Spinal cord (tissue), 10 donors: ENCODE measurements around the gene RADIL. TPM values are rescaled to one million over a fixed set of nuclear protein-coding genes. Genes with fewer than 3 reads are reported as not detected.

Experiments
- DNase-seq, 6 donors: peaks; one replicate each; pipeline versions ENCODE4 v3.0.0 to v3.0.0-alpha.2; 2013 to 2015; ENCODE audit warnings: low spot score in 6 of 6, low read depth in 4 of 6
- H3K27ac ChIP-seq: one replicate; pipeline ENCODE4 v1.5.1; 2013; ENCODE audit warnings: low read depth, low read length, control low read depth
- H3K27me3 ChIP-seq: one replicate; pipeline ENCODE4 v1.6.1; 2013; ENCODE audit warnings: low read length; ENCODE audit not compliant: control insufficient read depth, insufficient read depth
- H3K36me3 ChIP-seq: one replicate; pipeline ENCODE4 v1.6.1; 2013; ENCODE audit warnings: low read length; ENCODE audit not compliant: control insufficient read depth, insufficient read depth
- H3K4me1 ChIP-seq: one replicate; pipeline ENCODE4 v1.6.1; 2013; ENCODE audit warnings: low read length; ENCODE audit not compliant: control insufficient read depth, insufficient read depth
- H3K4me3 ChIP-seq: one replicate; pipeline ENCODE4 v1.5.1; 2013; ENCODE audit warnings: low read depth, low read length, control low read depth
- H3K9me3 ChIP-seq: one replicate; pipeline ENCODE4 v1.6.1; 2013; ENCODE audit warnings: low read length; ENCODE audit not compliant: control insufficient read depth, insufficient read depth
- WGBS: methylation state at CpG from one replicate; pipeline ENCODE4 v1.1.5; 2013; ENCODE audit warnings: missing lambda C conversion rate; ENCODE audit not compliant: insufficient coverage; 5-methylcytosine and 5-hydroxymethylcytosine counted together
- polyA plus RNA-seq, 2 donors: library from polyadenylated mRNA; unstranded; fragments of 120-200 nt; gene quantifications; one replicate each; pipeline ENCODE4 v1.2.1, GENCODE V29; 2013; ENCODE audit not compliant: insufficient read length in 2 of 2
- total RNA-seq, 2 donors: library from RNA; depleted of rRNA in 1 of 2; stranded (reverse); fragments of 120-200 nt in 1 of 2; fragments of >200 nt in 1 of 2; gene quantifications; one replicate each; pipeline versions ENCODE4 v1.2.3 to v1.2.4, GENCODE V29; 2013 to 2014
- donor health status: healthy.

RADIL gene
- total and polyA plus RNA-seq, 4 donors, result 4.8 to 23.7 (median 13.2) TPM

DNA sequence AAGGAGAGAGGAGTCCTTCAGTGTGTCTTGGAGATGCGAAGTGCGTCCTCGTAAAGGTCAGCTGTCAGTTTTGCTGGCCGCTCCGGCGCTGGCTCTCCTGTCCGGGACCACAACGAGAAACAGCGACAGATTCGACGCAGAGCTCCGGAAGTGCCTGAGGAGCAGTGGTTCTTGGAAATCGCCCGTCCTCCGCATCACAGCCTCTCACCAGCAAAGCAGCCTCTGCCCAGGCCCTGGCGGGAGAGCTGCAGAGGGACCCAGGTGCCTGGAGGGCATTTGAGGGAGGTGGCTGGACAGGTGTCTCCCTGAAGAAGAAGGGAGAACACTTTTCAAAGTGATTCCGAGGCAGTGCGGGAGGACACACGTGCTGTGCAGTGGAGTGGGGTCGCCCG is 119.7 kb downstream of the RADIL start:
- H3K4me3 ChIP-seq, result no peak overlapping the region
- no peaks in the 10 kb centered on the region for H3K27me3 ChIP-seq
- H3K4me1 ChIP-seq, result no peaks in the 10 kb centered on the region
- no peak for DNase-seq
- no peaks in the 10 kb centered on the region for H3K9me3 ChIP-seq
- WGBS, result 95% methylated on average over 16 of the region's 21 CpGs
- peaks cover 95% of the 10 kb centered on the region for H3K36me3 ChIP-seq
- H3K27ac ChIP-seq, result no peak overlapping the region

DNA sequence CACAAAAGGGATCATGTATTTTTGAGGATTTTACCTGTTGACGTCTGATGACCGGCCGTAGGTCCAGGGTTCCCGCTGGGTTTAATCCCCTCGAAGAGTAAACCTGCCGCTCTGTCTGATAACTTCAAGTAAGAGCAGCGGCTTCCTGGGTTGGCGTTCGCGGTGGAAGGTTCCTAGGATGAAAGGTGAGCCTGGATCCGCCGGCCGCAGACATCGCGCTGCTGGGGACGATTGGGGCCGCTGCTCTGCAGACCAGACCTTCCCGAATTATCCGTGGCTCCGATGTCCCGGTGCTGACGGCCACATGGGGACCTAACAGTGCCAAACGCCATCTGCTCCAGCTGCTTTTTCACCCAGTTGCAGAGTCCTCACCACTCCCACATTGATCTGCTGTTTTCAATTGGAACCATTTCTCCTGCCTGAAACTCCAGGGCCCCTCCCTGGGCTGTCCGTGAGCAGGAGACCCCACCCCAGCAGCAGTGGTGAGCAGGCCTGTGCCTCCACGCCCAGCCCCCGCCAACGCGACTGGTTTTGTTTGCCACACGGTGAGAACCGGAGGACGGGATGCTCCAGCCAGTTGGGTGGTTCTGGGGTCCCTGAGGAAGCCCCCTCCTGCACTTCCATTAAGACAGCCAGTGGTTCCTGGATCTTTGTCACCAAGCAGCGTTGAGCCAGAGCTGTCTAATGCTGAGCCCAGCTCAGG is 120.3 kb downstream of the RADIL start:
- H3K27ac ChIP-seq, result no peak overlapping the region
- no peak for DNase-seq
- no peaks in the 10 kb centered on the region for H3K9me3 ChIP-seq
- no peaks in the 10 kb centered on the region for H3K4me1 ChIP-seq
- WGBS, result 96% methylated on average over 29 of the region's 32 CpGs
- H3K36me3 ChIP-seq, result peaks cover 94% of the 10 kb centered on the region
- H3K4me3 ChIP-seq, result no peak overlapping the region
- H3K27me3 ChIP-seq, result no peaks in the 10 kb centered on the region

DNA sequence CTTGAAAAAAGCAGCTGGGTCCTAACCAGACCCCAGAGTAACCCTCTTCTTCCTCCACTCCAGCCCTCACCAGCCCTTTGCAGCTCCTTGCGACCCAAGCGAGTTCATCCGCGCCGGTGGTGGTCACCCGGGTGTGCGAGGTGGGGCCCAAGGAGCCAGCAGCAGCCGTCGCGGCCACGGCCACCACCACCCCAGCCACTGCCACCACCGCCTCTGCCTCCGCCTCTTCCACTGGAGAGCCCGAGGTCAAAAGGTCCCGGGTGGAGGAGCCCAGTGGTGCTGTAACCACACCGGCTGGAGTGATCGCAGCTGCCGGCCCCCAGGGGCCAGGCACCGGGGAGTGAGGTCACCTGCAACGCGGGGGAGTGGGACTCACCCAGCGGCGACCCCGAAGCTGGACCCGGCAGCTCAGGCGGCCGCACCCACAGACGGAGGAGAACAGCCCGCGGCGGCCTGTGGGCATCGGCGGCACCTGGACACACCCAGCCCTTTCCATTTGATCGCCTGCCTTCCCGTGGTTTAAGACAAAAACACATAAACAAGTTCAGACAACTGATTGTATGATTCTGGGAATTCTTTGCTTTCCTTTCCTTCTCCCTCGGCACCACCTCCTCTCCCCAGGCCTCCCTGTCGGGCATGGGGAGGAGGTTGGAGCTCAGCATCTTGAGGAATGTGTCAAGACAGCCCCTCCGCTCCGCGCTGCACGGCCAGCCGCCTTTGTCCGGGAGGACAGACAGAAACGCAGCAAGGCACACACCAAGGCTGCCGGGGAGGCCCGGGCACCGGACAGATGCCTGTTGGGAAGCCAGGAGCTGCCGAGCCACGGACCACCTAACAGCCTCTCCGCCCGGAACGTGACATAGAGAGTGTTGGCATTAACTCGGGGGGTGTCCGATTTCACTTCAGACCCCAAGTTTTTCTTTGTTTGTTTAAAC is 121.1 kb downstream of the RADIL start:
- DNase-seq, result no peak
- WGBS, result 95% methylated on average over 38 of the region's 54 CpGs
- H3K27me3 ChIP-seq, result no peaks in the 10 kb centered on the region
- no peak overlapping the region for H3K27ac ChIP-seq
- no peaks in the 10 kb centered on the region for H3K9me3 ChIP-seq
- H3K4me3 ChIP-seq, result no peak overlapping the region
- H3K4me1 ChIP-seq, result no peaks in the 10 kb centered on the region
- peaks cover 95% of the 10 kb centered on the region for H3K36me3 ChIP-seq

DNA sequence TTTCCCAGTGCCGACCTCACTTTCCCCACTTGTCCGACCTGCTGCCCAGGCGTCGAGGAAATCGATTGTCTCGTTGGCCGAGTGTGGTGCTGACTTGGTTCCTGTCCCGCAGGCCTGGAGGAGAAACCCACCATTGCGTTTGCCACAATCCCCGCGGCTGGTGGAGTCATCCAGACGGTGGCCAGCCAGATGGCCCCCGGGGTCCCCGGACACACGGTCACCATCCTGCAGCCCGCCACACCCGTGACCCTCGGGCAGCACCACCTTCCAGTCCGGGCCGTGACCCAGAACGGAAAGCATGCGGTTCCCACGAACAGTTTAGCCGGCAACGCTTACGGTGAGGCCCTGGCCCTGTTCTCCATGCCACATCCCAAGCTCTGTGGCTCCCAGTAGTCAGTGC is 122.6 kb downstream of the RADIL start:
- no peaks in the 10 kb centered on the region for H3K4me1 ChIP-seq
- H3K27me3 ChIP-seq, result no peaks in the 10 kb centered on the region
- no peak overlapping the region for H3K27ac ChIP-seq
- H3K36me3 ChIP-seq, result peaks cover 96% of the 10 kb centered on the region
- WGBS, result 97% methylated on average over 26 of the region's 26 CpGs
- no peak overlapping the region for H3K4me3 ChIP-seq
- H3K9me3 ChIP-seq, result no peaks in the 10 kb centered on the region
- DNase-seq, result no peak

DNA sequence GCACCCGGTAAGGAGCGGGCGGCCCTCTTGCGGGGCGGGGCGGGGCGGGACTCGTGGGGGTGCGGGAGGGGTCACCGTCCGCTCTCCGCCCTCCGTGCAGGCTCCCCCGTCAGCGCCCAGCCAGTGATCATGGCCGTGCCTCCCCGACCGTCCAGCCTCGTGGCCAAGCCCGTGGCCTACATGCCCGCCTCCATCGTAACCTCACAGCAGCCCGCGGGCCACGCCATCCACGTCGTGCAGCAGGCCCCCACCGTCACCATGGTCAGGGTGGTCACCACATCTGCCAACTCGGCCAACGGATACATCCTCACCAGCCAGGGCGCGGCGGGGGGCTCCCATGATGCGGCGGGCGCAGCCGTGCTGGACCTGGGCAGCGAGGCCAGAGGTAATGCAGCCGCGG is 124.3 kb downstream of the RADIL start:
- peaks cover 2% of the 10 kb centered on the region for H3K4me1 ChIP-seq
- no peak for DNase-seq
- H3K27me3 ChIP-seq, result no peaks in the 10 kb centered on the region
- H3K4me3 ChIP-seq, result no peak overlapping the region
- 97% methylated on average over 36 of the region's 40 CpGs for WGBS
- no peak overlapping the region for H3K27ac ChIP-seq
- peaks cover 95% of the 10 kb centered on the region for H3K36me3 ChIP-seq
- H3K9me3 ChIP-seq, result no peaks in the 10 kb centered on the region

DNA sequence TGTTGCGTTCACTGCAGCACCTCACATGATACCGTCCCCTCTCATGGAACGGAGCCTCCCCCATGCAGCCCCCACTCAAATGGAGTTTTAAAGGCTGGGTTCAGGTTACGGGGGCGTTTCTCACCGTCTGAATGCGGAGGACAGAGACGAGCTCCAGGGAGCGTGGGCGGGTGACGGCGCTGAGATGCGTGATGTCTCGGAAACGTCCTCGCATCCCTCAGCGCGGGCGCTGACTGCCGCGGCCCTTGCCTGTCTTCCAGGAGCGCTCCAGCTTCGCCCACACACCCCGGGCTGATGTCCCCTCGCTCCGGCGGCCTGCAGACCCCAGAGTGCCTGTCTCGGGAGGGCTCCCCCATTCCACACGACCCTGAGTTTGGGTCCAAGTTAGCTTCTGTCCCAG is 124.7 kb downstream of the RADIL start:
- Histone ChIP-seq H3K4me1 (peaks cover 4% of the 10 kb centered on the region), H3K4me3 (no peak overlapping the region), H3K36me3 (peaks cover 95% of the 10 kb centered on the region), H3K27me3 (no peaks in the 10 kb centered on the region), H3K27ac (no peak overlapping the region), H3K9me3 (no peaks in the 10 kb centered on the region)
- DNase-seq, result no peak
- 95% methylated on average over 29 of the region's 29 CpGs for WGBS

DNA sequence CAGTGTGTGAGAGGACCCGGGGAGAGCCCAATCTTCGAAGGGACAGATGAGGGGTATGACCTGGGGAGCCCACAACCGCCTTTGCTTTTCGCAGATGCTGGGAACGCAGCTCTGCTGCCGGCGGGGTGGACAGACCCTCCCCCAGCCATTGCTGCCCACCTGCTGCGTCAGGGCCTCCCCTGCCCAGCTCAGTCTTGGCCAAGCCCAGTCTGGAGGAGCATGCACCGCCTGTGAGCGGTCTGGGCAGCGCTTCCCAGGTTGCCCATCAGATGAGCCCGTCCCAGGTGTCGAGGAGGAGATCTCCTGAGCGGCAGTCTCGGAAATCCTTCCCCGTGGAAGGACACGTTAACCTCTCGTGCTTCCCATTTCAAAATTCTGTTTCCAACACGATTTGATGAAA is 125.4 kb downstream of the RADIL start:
- no peak for DNase-seq
- H3K4me3 ChIP-seq, result no peak overlapping the region
- no peak overlapping the region for H3K27ac ChIP-seq
- H3K27me3 ChIP-seq, result no peaks in the 10 kb centered on the region
- peaks cover 7% of the 10 kb centered on the region for H3K4me1 ChIP-seq
- 96% methylated on average over 13 of the region's 19 CpGs for WGBS
- H3K9me3 ChIP-seq, result no peaks in the 10 kb centered on the region
- peaks cover 94% of the 10 kb centered on the region for H3K36me3 ChIP-seq

DNA sequence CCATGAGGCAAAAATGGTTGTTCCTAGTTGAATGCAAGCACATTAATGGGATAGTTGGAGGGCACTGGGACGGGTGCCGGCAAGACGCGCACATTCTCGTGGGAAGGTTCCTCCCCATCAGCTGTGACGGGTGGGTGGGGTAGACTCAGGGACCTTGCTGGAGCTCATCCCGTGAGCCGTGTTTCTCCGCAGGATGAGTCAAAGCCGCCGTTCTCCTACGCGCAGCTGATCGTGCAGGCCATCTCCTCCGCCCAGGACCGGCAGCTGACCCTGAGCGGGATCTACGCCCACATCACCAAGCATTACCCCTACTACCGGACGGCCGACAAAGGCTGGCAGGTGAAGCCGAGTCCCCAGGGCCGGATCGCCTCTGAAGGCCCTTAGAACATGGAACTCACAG is 128.5 kb downstream of the RADIL start:
- no peak for DNase-seq
- Histone ChIP-seq H3K4me1 (peaks cover 11% of the 10 kb centered on the region), H3K36me3 (peaks cover 83% of the 10 kb centered on the region)

DNA sequence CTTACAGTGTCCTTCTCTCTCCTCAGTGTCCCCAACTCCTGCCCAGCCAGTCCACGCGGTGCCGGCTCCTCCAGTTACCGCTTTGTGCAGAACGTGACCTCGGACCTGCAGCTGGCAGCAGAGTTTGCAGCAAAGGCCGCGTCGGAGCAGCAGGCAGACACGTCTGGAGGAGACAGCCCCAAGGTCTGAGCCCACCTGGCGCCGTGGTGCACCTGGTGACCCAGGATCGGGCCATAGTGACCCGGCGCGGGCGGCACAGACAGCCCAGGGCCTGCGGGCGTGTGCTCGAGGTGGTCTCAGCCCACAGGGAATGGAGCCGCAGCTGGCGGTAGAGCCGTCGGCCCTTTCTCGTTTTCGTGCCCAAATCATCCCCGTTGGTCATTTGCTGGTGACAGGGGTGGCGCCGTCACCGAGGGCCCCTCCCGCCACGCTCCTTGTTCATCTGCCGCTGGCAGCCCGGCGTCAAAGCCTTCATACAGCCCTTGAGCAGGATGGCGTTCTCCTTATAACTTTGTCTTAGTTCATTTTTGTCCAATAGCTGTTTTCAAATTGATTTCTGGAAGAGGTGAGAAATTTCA is 129.0 kb downstream of the RADIL start:
- H3K4me1 ChIP-seq, result peaks cover 11% of the 10 kb centered on the region
- no peaks in the 10 kb centered on the region for H3K9me3 ChIP-seq
- no peak overlapping the region for H3K4me3 ChIP-seq
- H3K36me3 ChIP-seq, result peaks cover 84% of the 10 kb centered on the region
- WGBS, result 95% methylated on average over 33 of the region's 36 CpGs
- H3K27ac ChIP-seq, result no peak overlapping the region
- H3K27me3 ChIP-seq, result no peaks in the 10 kb centered on the region
- no peak for DNase-seq

More for the DNA sequence above, 128.5 kb downstream of the RADIL start:
- H3K27ac ChIP-seq, result no peak overlapping the region
- H3K4me3 ChIP-seq, result no peak overlapping the region
- H3K27me3 ChIP-seq, result no peaks in the 10 kb centered on the region
- WGBS, result 97% methylated on average over 18 of the region's 24 CpGs
- H3K9me3 ChIP-seq, result no peaks in the 10 kb centered on the region
